Glutamatergic neuron (in vitro differentiated cells): Measurements from ENCODE around the gene RSPO4. TPM values are rescaled to one million over a fixed set of nuclear protein-coding genes. Genes with fewer than 3 reads are reported as not detected.
A peak's percentile ranks its signal among the peaks of the same experiment; 100 is the strongest.

Source experiments
- DNase-seq: peaks from one replicate; pipeline ENCODE4 v3.0.0; 2022
- H3K27ac Mint-ChIP-seq: one replicate; pipeline ENCODE4 v1.8.0; 2020; ENCODE audit warnings: mild to moderate bottlenecking, mixed read lengths, inconsistent platforms; ENCODE audit not compliant: unreplicated experiment
- H3K27me3 Mint-ChIP-seq: one replicate; pipeline ENCODE4 v1.8.0; 2020; ENCODE audit warnings: mild to moderate bottlenecking, moderate library complexity, mixed read lengths, inconsistent platforms; ENCODE audit not compliant: unreplicated experiment
- H3K36me3 Mint-ChIP-seq: one replicate; pipeline ENCODE4 v1.8.0; 2020; ENCODE audit warnings: mild to moderate bottlenecking, mixed read lengths, inconsistent platforms; ENCODE audit not compliant: unreplicated experiment
- H3K4me1 Mint-ChIP-seq: one replicate; pipeline ENCODE4 v1.8.0; 2020; ENCODE audit warnings: mild to moderate bottlenecking, low read depth, mixed read lengths, inconsistent platforms; ENCODE audit not compliant: unreplicated experiment
- H3K4me3 Mint-ChIP-seq: one replicate; pipeline ENCODE4 v1.8.0; 2020; ENCODE audit warnings: mild to moderate bottlenecking, mixed read lengths, inconsistent platforms; ENCODE audit not compliant: unreplicated experiment
- H3K9me3 Mint-ChIP-seq: one replicate; pipeline ENCODE4 v1.8.0; 2020; ENCODE audit warnings: mild to moderate bottlenecking, moderate library complexity, mixed read lengths, inconsistent platforms; ENCODE audit not compliant: unreplicated experiment
- total RNA-seq: library from RNA; stranded (reverse); fragmentation: NEBNext Ultra II Directional; extraction: Animal tissue kit (Norgen Biotek cat#: 25700); gene quantifications from one replicate; pipeline ENCODE4 v1.2.1, GENCODE V29; 2021; ENCODE audit not compliant: unreplicated experiment
- TF ChIP-seq, protein P1 (sequence below): fragments of 200-600 bp; sonication (generic); IDR thresholded peaks from one replicate; pipeline ENCODE4 v1.5.0; 2021; ENCODE audit not compliant: partially characterized antibody, unreplicated experiment

Gene RSPO4
- total RNA-seq, 1 donor from 2014 or later = 0.86 TPM

- Mint-ChIP-seq H3K27ac (no peak overlapping the region), H3K36me3 (no peaks in the 10 kb centered on the region), H3K27me3 (no peaks in the 10 kb centered on the region), H3K4me1 (no peaks in the 10 kb centered on the region), H3K9me3 (peaks cover 3% of the 10 kb centered on the region), H3K4me3 (no peak overlapping the region)
- DNase-seq = no peak
- TF ChIP-seq, protein P1, sequence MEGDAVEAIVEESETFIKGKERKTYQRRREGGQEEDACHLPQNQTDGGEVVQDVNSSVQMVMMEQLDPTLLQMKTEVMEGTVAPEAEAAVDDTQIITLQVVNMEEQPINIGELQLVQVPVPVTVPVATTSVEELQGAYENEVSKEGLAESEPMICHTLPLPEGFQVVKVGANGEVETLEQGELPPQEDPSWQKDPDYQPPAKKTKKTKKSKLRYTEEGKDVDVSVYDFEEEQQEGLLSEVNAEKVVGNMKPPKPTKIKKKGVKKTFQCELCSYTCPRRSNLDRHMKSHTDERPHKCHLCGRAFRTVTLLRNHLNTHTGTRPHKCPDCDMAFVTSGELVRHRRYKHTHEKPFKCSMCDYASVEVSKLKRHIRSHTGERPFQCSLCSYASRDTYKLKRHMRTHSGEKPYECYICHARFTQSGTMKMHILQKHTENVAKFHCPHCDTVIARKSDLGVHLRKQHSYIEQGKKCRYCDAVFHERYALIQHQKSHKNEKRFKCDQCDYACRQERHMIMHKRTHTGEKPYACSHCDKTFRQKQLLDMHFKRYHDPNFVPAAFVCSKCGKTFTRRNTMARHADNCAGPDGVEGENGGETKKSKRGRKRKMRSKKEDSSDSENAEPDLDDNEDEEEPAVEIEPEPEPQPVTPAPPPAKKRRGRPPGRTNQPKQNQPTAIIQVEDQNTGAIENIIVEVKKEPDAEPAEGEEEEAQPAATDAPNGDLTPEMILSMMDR = no peak
Observed at GRCh38 chr20:982754-983153, 19.4 kb downstream of the RSPO4 start.

GRCh38 chr20:977021-977420 is 25.1 kb downstream of the RSPO4 start:
- TF ChIP-seq, protein P1 = no peak
- H3K4me1 Mint-ChIP-seq = peaks cover 5% of the 10 kb centered on the region
- H3K27ac Mint-ChIP-seq = no peak overlapping the region
- H3K36me3 Mint-ChIP-seq = no peaks in the 10 kb centered on the region
- no peak overlapping the region for H3K4me3 Mint-ChIP-seq
- no peaks in the 10 kb centered on the region for H3K27me3 Mint-ChIP-seq
- no peak for DNase-seq
- peaks cover 4% of the 10 kb centered on the region for H3K9me3 Mint-ChIP-seq

DNA sequence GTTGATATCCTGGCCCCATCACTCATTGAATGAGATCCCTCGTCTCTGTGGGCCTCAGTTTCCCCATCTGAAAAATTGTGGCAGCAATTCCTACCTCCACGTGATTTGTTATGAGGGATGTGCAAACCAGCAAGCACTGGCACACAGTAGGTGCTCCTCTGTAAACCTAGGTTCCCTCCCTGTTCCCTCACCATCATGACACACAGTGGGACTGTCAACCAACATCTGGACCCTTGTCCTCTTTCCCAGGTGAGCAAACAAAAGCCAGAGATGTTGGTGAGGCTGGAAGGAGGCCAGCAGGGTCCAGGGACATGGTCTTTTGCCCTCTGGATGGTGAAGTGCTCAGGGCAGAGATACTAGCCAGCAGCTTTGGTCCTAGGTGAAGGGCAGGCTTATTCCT is 26.1 kb downstream of the RSPO4 start:
- DNase-seq = no peak
- TF ChIP-seq, protein P1 = no peak

DNA sequence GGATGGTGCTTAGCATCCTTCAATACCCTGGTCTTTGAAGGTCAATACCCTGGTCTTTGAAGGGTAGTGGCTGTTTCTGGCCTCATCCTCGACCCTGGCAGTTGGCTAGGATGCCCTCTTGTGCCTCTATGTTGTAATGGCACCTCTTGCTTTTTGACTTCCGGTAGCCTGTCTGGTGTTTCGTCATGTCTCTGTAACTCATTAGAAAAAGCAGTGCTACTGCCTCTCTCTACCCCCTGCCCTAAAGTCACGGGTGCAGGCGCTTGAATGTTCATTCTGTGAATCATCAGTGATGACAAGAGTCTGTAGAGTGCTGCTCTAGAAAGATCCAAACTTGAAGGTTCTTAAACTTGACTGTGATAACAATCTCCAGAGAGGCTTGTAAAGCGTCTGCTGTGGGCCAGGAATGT is 28.3 kb downstream of the RSPO4 start:
- no peak overlapping the region for H3K4me3 Mint-ChIP-seq
- H3K27ac Mint-ChIP-seq = no peak overlapping the region
- peaks cover 5% of the 10 kb centered on the region for H3K4me1 Mint-ChIP-seq
- peaks cover 3% of the 10 kb centered on the region for H3K9me3 Mint-ChIP-seq
- TF ChIP-seq, protein P1 = peak; percentile 50
- no peaks in the 10 kb centered on the region for H3K27me3 Mint-ChIP-seq
- no peaks in the 10 kb centered on the region for H3K36me3 Mint-ChIP-seq
- no peak for DNase-seq

More for the DNA sequence above, 26.1 kb downstream of the RSPO4 start:
- H3K36me3 Mint-ChIP-seq = no peaks in the 10 kb centered on the region
- H3K27ac Mint-ChIP-seq = no peak overlapping the region
- peaks cover 4% of the 10 kb centered on the region for H3K9me3 Mint-ChIP-seq
- no peaks in the 10 kb centered on the region for H3K27me3 Mint-ChIP-seq
- H3K4me1 Mint-ChIP-seq = peaks cover 5% of the 10 kb centered on the region
- H3K4me3 Mint-ChIP-seq = no peak overlapping the region

- TF ChIP-seq, protein P1 = no peak
- Mint-ChIP-seq H3K4me3 (no peak overlapping the region), H3K27me3 (no peaks in the 10 kb centered on the region), H3K27ac (no peak overlapping the region), H3K4me1 (peaks cover 5% of the 10 kb centered on the region), H3K36me3 (no peaks in the 10 kb centered on the region), H3K9me3 (peaks cover 2% of the 10 kb centered on the region)
- no peak for DNase-seq
Observed at GRCh38 chr20:972256-972655, 29.9 kb downstream of the RSPO4 start.
